HEK293T (cell line): Measurements from ENCODE around the gene TXNDC11.

ENCODE experiments used
- NFRKB ChIP-seq: fragments of 450-650 bp; IDR thresholded peaks from 2 replicates; pipeline ENCODE4 v1.6.1; 2016; ENCODE audit warnings: mild to moderate bottlenecking, moderate library complexity
- SP1 ChIP-seq: fragments of 450-650 bp; IDR thresholded peaks from 2 replicates; pipeline ENCODE4 v1.6.1; 2017
- SUZ12 ChIP-seq: fragments of 450-650 bp; IDR thresholded peaks from 2 replicates; pipeline ENCODE4 v1.6.1; 2016; ENCODE audit warnings: mild to moderate bottlenecking

DNA sequence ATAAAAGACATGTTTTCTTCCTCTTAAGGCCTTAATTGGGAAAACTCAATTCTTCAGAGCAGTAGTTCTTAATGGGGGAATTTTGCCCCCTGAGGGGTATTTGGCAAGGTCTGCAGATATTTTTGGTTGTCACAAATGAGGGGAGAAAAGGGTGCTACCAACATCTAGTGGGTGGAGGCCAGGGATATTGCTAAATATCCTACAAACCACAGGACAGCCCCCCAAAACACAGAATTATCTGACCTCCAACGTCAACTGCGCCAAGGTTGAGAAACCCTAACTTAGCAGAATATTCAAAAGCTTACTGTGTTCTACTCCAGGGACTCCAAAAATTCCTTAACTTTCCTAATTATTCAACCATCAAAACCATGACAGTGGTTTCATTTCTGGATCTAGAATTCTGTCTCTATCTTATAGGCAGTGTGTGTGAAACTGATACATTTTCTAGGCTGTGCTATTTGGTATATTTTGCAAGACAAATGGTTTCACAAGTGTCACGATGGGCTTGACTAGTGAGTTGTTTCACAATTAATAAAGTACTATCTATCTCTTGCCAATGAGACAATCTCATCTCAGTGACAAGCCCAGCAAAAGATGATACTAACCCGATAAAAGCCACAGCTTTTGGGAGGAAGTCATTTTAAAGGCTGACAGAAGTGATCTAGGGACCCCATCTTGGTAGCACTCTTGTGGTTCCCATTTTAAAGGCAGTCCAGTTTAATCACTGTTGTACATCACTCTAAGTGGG lies 14.7 kb downstream of the TXNDC11 start:
- no peak for TF ChIP-seq SUZ12
- no peak for TF ChIP-seq NFRKB
- TF ChIP-seq SP1 = no peak
